Ascending aorta (tissue), 2 donors: ENCODE data around the gene HOXB4. TPM values are rescaled to one million over a fixed set of nuclear protein-coding genes. Genes with fewer than 3 reads are reported as not detected.

Experiments
- DNase-seq, 2 donors: peaks; one replicate each; pipeline ENCODE4 v3.0.0-alpha.2; 2019; ENCODE audit warnings: low spot score in 2 of 2
- H3K27ac ChIP-seq, 2 donors: fragments of 200-600 bp; sonication (generic); one replicate each; pipeline ENCODE4 v1.5.1; 2016 to 2017; ENCODE audit warnings: mild to moderate bottlenecking in 1 of 2
- H3K27me3 ChIP-seq: fragments of 200-600 bp; sonication (generic); one replicate; pipeline ENCODE4 v1.5.1; 2017
- H3K36me3 ChIP-seq, 2 donors: fragments of 200-600 bp; sonication (generic); one replicate each; pipeline ENCODE4 v1.5.1; 2016
- H3K4me1 ChIP-seq, 2 donors: fragments of 200-600 bp; sonication (generic); one replicate each; pipeline ENCODE4 v1.5.1; 2016 to 2017; ENCODE audit warnings: mild to moderate bottlenecking in 1 of 2
- H3K4me3 ChIP-seq, 2 donors: fragments of 200-600 bp; sonication (generic); one replicate each; pipeline ENCODE4 v1.5.1; 2016 to 2017; ENCODE audit warnings: mild to moderate bottlenecking in 1 of 2
- H3K9me3 ChIP-seq, 2 donors: fragments of 200-600 bp; sonication (generic); one replicate each; pipeline ENCODE4 v1.5.1; 2016
- CTCF ChIP-seq, 3 experiments: fragments of 200-600 bp in 2 of 3; fragments of 450-650 bp in 1 of 3; sonication (generic) in 2 of 3; IDR thresholded peaks; one replicate each; pipeline ENCODE4 v1.5.1; 2016 to 2019; ENCODE audit warnings: antibody characterized with exemption in 3 of 3, mild to moderate bottlenecking in 1 of 3, moderate library complexity in 1 of 3
- intact Hi-C: fragments of 100-400 bp; cut with DNase I; formaldehyde crosslinking; loops from one replicate; pipeline ENCODE4 v1.15.1; 2023
- total RNA-seq: library from RNA; depleted of rRNA; stranded (reverse); fragments of >200 nt; gene quantifications from one replicate; pipeline ENCODE4 v1.1.0, GENCODE V29; 2016

Gene HOXB4
- total RNA-seq, 1 donor from 2014 or later: 20.4 TPM

GRCh38 chr17:48563867-48564187, 14.3 kb downstream of the HOXB4 start:
- no peak for TF ChIP-seq CTCF (IDR thresholded peaks at IDR 0.05)
- intact Hi-C loops: no loop called here
- H3K27ac ChIP-seq: peak overlapping the region; percentile 61 to 74
- H3K9me3 ChIP-seq: no peaks in the 10 kb centered on the region
- no peaks in the 10 kb centered on the region for H3K27me3 ChIP-seq
- H3K36me3 ChIP-seq: no peaks in the 10 kb centered on the region
- peaks cover 0 to 73% of the 10 kb centered on the region in 2 donors for H3K4me1 ChIP-seq
- H3K4me3 ChIP-seq: peak overlapping the region; percentile 59 to 71
- DNase-seq: no peak

GRCh38 chr17:48563385-48563838, 14.7 kb downstream of the HOXB4 start:
- peak overlapping the region in 1 of 2 donors; percentile 71 for H3K4me3 ChIP-seq
- TF ChIP-seq CTCF (IDR thresholded peaks at IDR 0.05): no peak
- H3K4me1 ChIP-seq: peaks cover under 1 to 72% of the 10 kb centered on the region in 2 donors
- no peaks in the 10 kb centered on the region for H3K36me3 ChIP-seq
- H3K27me3 ChIP-seq: no peaks in the 10 kb centered on the region
- intact Hi-C loops: no loop called here
- DNase-seq: no peak
- H3K27ac ChIP-seq: peak overlapping the region; percentile 61 to 74
- no peaks in the 10 kb centered on the region for H3K9me3 ChIP-seq

GRCh38 chr17:48562934-48563333, 15.2 kb downstream of the HOXB4 start:
- intact Hi-C loops: no loop called here
- H3K27me3 ChIP-seq: no peaks in the 10 kb centered on the region
- H3K4me3 ChIP-seq: no peak overlapping the region
- no peaks in the 10 kb centered on the region for H3K9me3 ChIP-seq
- H3K36me3 ChIP-seq: no peaks in the 10 kb centered on the region
- no peak for DNase-seq
- no peak for TF ChIP-seq CTCF (IDR thresholded peaks at IDR 0.05)
- H3K27ac ChIP-seq: peak overlapping the region; percentile 30 to 61
- H3K4me1 ChIP-seq: peaks cover 5 to 74% of the 10 kb centered on the region in 2 donors

GRCh38 chr17:48561884-48562810, 16.0 kb downstream of the HOXB4 start:
- H3K4me1 ChIP-seq: peaks cover 11 to 75% of the 10 kb centered on the region in 2 donors
- DNase-seq: no peak
- H3K36me3 ChIP-seq: no peaks in the 10 kb centered on the region
- H3K27ac ChIP-seq: peak overlapping the region; percentile 28 to 30
- no peak for TF ChIP-seq CTCF (IDR thresholded peaks at IDR 0.05)
- H3K4me3 ChIP-seq: no peak overlapping the region
- no peaks in the 10 kb centered on the region for H3K27me3 ChIP-seq
- H3K9me3 ChIP-seq: no peaks in the 10 kb centered on the region
- intact Hi-C loops: no loop called here

GRCh38 chr17:48559840-48560817, 18.0 kb downstream of the HOXB4 start:
- no peak for DNase-seq
- H3K4me1 ChIP-seq: peaks cover 15 to 73% of the 10 kb centered on the region in 2 donors
- no peaks in the 10 kb centered on the region for H3K27me3 ChIP-seq
- intact Hi-C loops: no loop called here
- H3K9me3 ChIP-seq: no peaks in the 10 kb centered on the region
- no peak for TF ChIP-seq CTCF (IDR thresholded peaks at IDR 0.05)
- H3K4me3 ChIP-seq: no peak overlapping the region
- no peaks in the 10 kb centered on the region for H3K36me3 ChIP-seq
- peak overlapping the region; percentile 84 to 97 for H3K27ac ChIP-seq
